ENCODE measurements around the gene OR2T3.
"Not testable (repeated sequence)": the region's sequence is repeated elsewhere in the genome, so short reads cannot be mapped to it uniquely, and the experiment has no call there.

- TF ChIP-seq CTCF (IDR thresholded peaks at IDR 0.05; ENCODE audit: low read depth, low read length, missing input control); RAD21 (IDR thresholded peaks at IDR 0.05); NR2F2 (IDR thresholded peaks at IDR 0.05): not testable (repeated sequence)
Observed at GRCh38 chr1:248459117-248459516, 14.0 kb upstream of the OR2T3 start.

Data from liver (tissue), 3 donors.